H9 (cell line): ENCODE results near the gene ERMP1. TPM values are rescaled to one million over a fixed set of nuclear protein-coding genes. Genes with fewer than 3 reads are reported as not detected.
"Not testable (repeated sequence)": the region's sequence is repeated elsewhere in the genome, so short reads cannot be mapped to it uniquely, and the experiment has no call there.

Source experiments
- DNase-seq: peaks from one replicate; pipeline ENCODE4 v3.0.0-alpha.2; 2017
- H2AFZ ChIP-seq: one replicate; pipeline ENCODE4 v1.6.1; 2013; ENCODE audit warnings: mild to moderate bottlenecking, low read length, control low read depth, moderate library complexity
- H2AK5ac ChIP-seq: 2 replicates; pipeline ENCODE4 v1.6.1; 2013; ENCODE audit warnings: low read length, control low read depth, mixed read lengths; ENCODE audit not compliant: insufficient read length
- H2BK120ac ChIP-seq: one replicate; pipeline ENCODE4 v1.6.1; 2013; ENCODE audit warnings: low read depth, mild to moderate bottlenecking, low read length, control low read depth, inconsistent platforms; ENCODE audit not compliant: poor library complexity, severe bottlenecking
- H2BK12ac ChIP-seq: 2 replicates; pipeline ENCODE4 v1.6.1; 2013; ENCODE audit warnings: low read length, control low read depth, mixed read lengths, low read depth; ENCODE audit not compliant: insufficient read length
- H2BK15ac ChIP-seq: 2 replicates; pipeline ENCODE4 v1.6.1; 2013; ENCODE audit warnings: low read depth, low read length, control low read depth
- H2BK20ac ChIP-seq: one replicate; pipeline ENCODE4 v1.6.1; 2013; ENCODE audit warnings: low read depth, mild to moderate bottlenecking, low read length, control low read depth, inconsistent platforms; ENCODE audit not compliant: poor library complexity, severe bottlenecking
- H2BK5ac ChIP-seq: 2 replicates; pipeline ENCODE4 v1.6.1; 2013; ENCODE audit warnings: low read length, control low read depth, mixed read lengths; ENCODE audit not compliant: insufficient read length
- H3K14ac ChIP-seq: 2 replicates; pipeline ENCODE4 v1.6.1; 2013; ENCODE audit warnings: low read length, control low read depth; ENCODE audit not compliant: insufficient read depth
- H3K18ac ChIP-seq: 2 replicates; pipeline ENCODE4 v1.6.1; 2013; ENCODE audit warnings: low read depth, mild to moderate bottlenecking, mixed read lengths, low read length, control low read depth; ENCODE audit not compliant: insufficient read length
- H3K23ac ChIP-seq: 2 replicates; pipeline ENCODE4 v1.6.1; 2013; ENCODE audit warnings: low read length, control low read depth, mixed read lengths, low read depth; ENCODE audit not compliant: insufficient read length
- H3K23me2 ChIP-seq: 2 replicates; pipeline ENCODE4 v1.6.1; 2013; ENCODE audit warnings: low read depth, mild to moderate bottlenecking, mixed read lengths, low read length, control low read depth; ENCODE audit not compliant: insufficient read length, poor library complexity, severe bottlenecking
- H3K27ac ChIP-seq: 2 replicates; pipeline ENCODE4 v1.5.1; 2013; ENCODE audit warnings: low read length, control low read depth, mixed read lengths, low read depth; ENCODE audit not compliant: insufficient read length
- H3K27me3 ChIP-seq: 2 replicates; pipeline ENCODE4 v1.6.1; 2013; ENCODE audit warnings: low read length, control low read depth, inconsistent platforms; ENCODE audit not compliant: insufficient read depth
- H3K4ac ChIP-seq: 2 replicates; pipeline ENCODE4 v1.6.1; 2013; ENCODE audit warnings: low read depth, mild to moderate bottlenecking, control low read depth, inconsistent platforms, low read length, moderate library complexity
- H3K4me1 ChIP-seq: 2 replicates; pipeline ENCODE4 v1.6.1; 2013; ENCODE audit warnings: low read length, control low read depth, inconsistent platforms; ENCODE audit not compliant: insufficient read depth
- H3K4me2 ChIP-seq: 2 replicates; pipeline ENCODE4 v1.6.1; 2013; ENCODE audit warnings: low read length, control low read depth, mixed read lengths; ENCODE audit not compliant: insufficient read length, insufficient read depth
- H3K56ac ChIP-seq: 2 replicates; pipeline ENCODE4 v1.6.1; 2013; ENCODE audit warnings: low read depth, mild to moderate bottlenecking, mixed read lengths, low read length, control low read depth; ENCODE audit not compliant: insufficient read length
- H3K79me1 ChIP-seq: 2 replicates; pipeline ENCODE4 v1.6.1; 2013; ENCODE audit warnings: low read depth, mild to moderate bottlenecking, moderate library complexity, low read length, control low read depth, inconsistent platforms; ENCODE audit not compliant: insufficient read depth, poor library complexity, severe bottlenecking
- H3K79me2 ChIP-seq: 2 replicates; pipeline ENCODE4 v1.6.1; 2013; ENCODE audit warnings: low read length, control low read depth, inconsistent platforms; ENCODE audit not compliant: insufficient read depth
- H3K9ac ChIP-seq: 2 replicates; pipeline ENCODE4 v1.6.1; 2013; ENCODE audit warnings: low read length, control low read depth, mixed read lengths; ENCODE audit not compliant: insufficient read length; ENCODE audit errors: extremely low read depth
- H3K9me3 ChIP-seq: one replicate; pipeline ENCODE4 v1.6.1; 2013; ENCODE audit warnings: low read depth, low read length, inconsistent platforms; ENCODE audit not compliant: control insufficient read depth
- H3T11ph ChIP-seq: one replicate; pipeline ENCODE4 v1.6.1; 2013; ENCODE audit warnings: mild to moderate bottlenecking, low read length, control low read depth, inconsistent platforms
- H4K20me1 ChIP-seq: one replicate; pipeline ENCODE4 v1.6.1; 2013; ENCODE audit not compliant: control insufficient read depth, insufficient read length, insufficient read depth
- H4K5ac ChIP-seq: 2 replicates; pipeline ENCODE4 v1.6.1; 2013; ENCODE audit warnings: low read depth, mild to moderate bottlenecking, mixed read lengths, low read length, control low read depth; ENCODE audit not compliant: insufficient read length
- H4K8ac ChIP-seq: replicated peaks from 2 replicates; pipeline ENCODE4 v1.6.1; 2013; ENCODE audit warnings: low read length, control low read depth, mixed read lengths, low read depth; ENCODE audit not compliant: insufficient read length
- H4K91ac ChIP-seq: 2 replicates; pipeline ENCODE4 v1.6.1; 2013; ENCODE audit warnings: low read depth, mild to moderate bottlenecking, moderate library complexity, mixed read lengths, low read length, control low read depth; ENCODE audit not compliant: insufficient read length
- H3K27ac Mint-ChIP-seq, 3 experiments: 2 replicates in 2 of 3; 3 replicates in 1 of 3; pipeline ENCODE4 v1.8.0; 2020 to 2021; ENCODE audit warnings: mixed read lengths in 3 of 3, mild to moderate bottlenecking in 1 of 3, moderate library complexity in 1 of 3
- H3K27me3 Mint-ChIP-seq: 2 replicates; pipeline ENCODE4 v1.8.0; 2021; ENCODE audit warnings: low read depth, mild to moderate bottlenecking, moderate library complexity, mixed read lengths
- H3K36me3 Mint-ChIP-seq, 3 experiments: 2 replicates in 2 of 3; 3 replicates in 1 of 3; pipeline ENCODE4 v1.8.0; 2020 to 2021; ENCODE audit warnings: low read depth in 3 of 3, mixed read lengths in 3 of 3; ENCODE audit not compliant: insufficient read depth in 1 of 3
- H3K4me1 Mint-ChIP-seq, 2 experiments: 2 replicates each; pipeline ENCODE4 v1.8.0; 2020; ENCODE audit warnings: mixed read lengths in 2 of 2
- H3K4me3 Mint-ChIP-seq, 2 experiments: 2 replicates in 1 of 2; 3 replicates in 1 of 2; pipeline ENCODE4 v1.8.0; 2020 to 2021; ENCODE audit warnings: mild to moderate bottlenecking in 2 of 2, mixed read lengths in 2 of 2, moderate library complexity in 1 of 2
- H3K9me3 Mint-ChIP-seq, 2 experiments: 2 replicates in 1 of 2; 3 replicates in 1 of 2; pipeline ENCODE4 v1.8.0; 2020; ENCODE audit warnings: mild to moderate bottlenecking in 2 of 2, mixed read lengths in 2 of 2, moderate library complexity in 1 of 2
- CTCF ChIP-seq: fragments of 200-600 bp; sonication (generic); conservative IDR thresholded peaks from 3 replicates; pipeline ENCODE4 v1.8.0; 2021; ENCODE audit warnings: antibody characterized with exemption, mild to moderate bottlenecking
- WGBS: extraction: QIAGEN DNeasy Blood & Tissue Kit; methylation state at CpG from one replicate; pipeline ENCODE4 v1.1.7; 2013; ENCODE audit warnings: missing lambda C conversion rate, low lambda C conversion rate, mixed read lengths; ENCODE audit not compliant: insufficient read length; ENCODE audit errors: extremely low coverage; 5-methylcytosine and 5-hydroxymethylcytosine counted together
- total RNA-seq: library from RNA; stranded (reverse); gene quantifications from 2 replicates; pipeline ENCODE4 v1.2.1, GENCODE V29; 2021

Gene ERMP1
- total RNA-seq, 1 experiment from 2014 or later: 20.2 TPM

- Histone ChIP-seq H4K5ac (no peak overlapping the region), H4K8ac (no peak overlapping the region), H3K4me1 (no peaks in the 10 kb centered on the region), H3K27me3 (no peaks in the 10 kb centered on the region), H3K18ac (no peak overlapping the region), H3K9ac (no peak overlapping the region), H3K4me2 (no peak overlapping the region), H3K79me2 (no peaks in the 10 kb centered on the region), H3K27ac (no peak overlapping the region), H3K79me1 (no peaks in the 10 kb centered on the region), H2BK12ac (no peak overlapping the region), H4K20me1 (no peaks in the 10 kb centered on the region), H3K4ac (no peak overlapping the region), H3K23ac (no peak overlapping the region), H3K14ac (no peak overlapping the region), H2AK5ac (no peak overlapping the region), H2AFZ (no peak overlapping the region), H2BK15ac (no peak overlapping the region), H3K23me2 (no peaks in the 10 kb centered on the region), H3K9me3 (no peaks in the 10 kb centered on the region), H4K91ac (no peak overlapping the region), H2BK120ac (no peak overlapping the region), H2BK20ac (no peak overlapping the region), H3T11ph (no peak overlapping the region), H2BK5ac (no peak overlapping the region), H3K56ac (no peak overlapping the region)
- DNase-seq: no peak
- TF ChIP-seq CTCF: no peak
- Mint-ChIP-seq H3K27ac (no peak overlapping the region), H3K9me3 (no peaks in the 10 kb centered on the region), H3K4me3 (no peak overlapping the region), H3K27me3 (no peaks in the 10 kb centered on the region), H3K4me1 (no peaks in the 10 kb centered on the region), H3K36me3 (peaks cover 0 to 10% (median 6%) of the 10 kb centered on the region in 3 experiments; a peak in 4 of 7 replicates)
- no CpG with 5 or more reads among the region's 4 CpGs for WGBS
These were observed 31.8 kb downstream of the ERMP1 start for GRCh38 chr9:5800969-5801738.

GRCh38 chr9:5800378-5800777 is 32.5 kb downstream of the ERMP1 start:
- not testable (repeated sequence) for H2BK15ac ChIP-seq, H4K91ac ChIP-seq, H4K5ac ChIP-seq, H3K27me3 ChIP-seq, H3K18ac ChIP-seq, H2BK5ac ChIP-seq, H2BK12ac ChIP-seq, H3K23me2 ChIP-seq, H3K79me2 ChIP-seq, H4K20me1 ChIP-seq, H4K8ac ChIP-seq, H2AFZ ChIP-seq, H3K9me3 Mint-ChIP-seq, H3T11ph ChIP-seq, H3K9me3 ChIP-seq, DNase-seq, H3K27ac ChIP-seq, H2BK120ac ChIP-seq, H3K4me3 Mint-ChIP-seq, H3K27ac Mint-ChIP-seq, H3K14ac ChIP-seq, H3K9ac ChIP-seq, H3K79me1 ChIP-seq, H3K23ac ChIP-seq, H3K4me2 ChIP-seq, H3K27me3 Mint-ChIP-seq, H3K4ac ChIP-seq, H2BK20ac ChIP-seq, H2AK5ac ChIP-seq, H3K4me1 Mint-ChIP-seq, H3K4me1 ChIP-seq, H3K56ac ChIP-seq
- peaks cover 0 to 14% (median 8%) of the 10 kb centered on the region in 3 experiments; a peak in 4 of 7 replicates for H3K36me3 Mint-ChIP-seq
- WGBS: no CpG with 5 or more reads among the region's 7 CpGs
